Erythroblast (primary cell): ENCODE results near the gene TSPAN13.

Experiments used
- GATA1 ChIP-seq: IDR thresholded peaks from 2 replicates; pipeline ENCODE4 v1.6.1; 2011; ENCODE audit warnings: low read depth, mild to moderate bottlenecking, control low read depth, low read length, moderate library complexity
- POLR2A ChIP-seq: IDR thresholded peaks from 2 replicates; pipeline ENCODE4 v1.6.1; 2011; ENCODE audit warnings: mild to moderate bottlenecking, low read length

DNA sequence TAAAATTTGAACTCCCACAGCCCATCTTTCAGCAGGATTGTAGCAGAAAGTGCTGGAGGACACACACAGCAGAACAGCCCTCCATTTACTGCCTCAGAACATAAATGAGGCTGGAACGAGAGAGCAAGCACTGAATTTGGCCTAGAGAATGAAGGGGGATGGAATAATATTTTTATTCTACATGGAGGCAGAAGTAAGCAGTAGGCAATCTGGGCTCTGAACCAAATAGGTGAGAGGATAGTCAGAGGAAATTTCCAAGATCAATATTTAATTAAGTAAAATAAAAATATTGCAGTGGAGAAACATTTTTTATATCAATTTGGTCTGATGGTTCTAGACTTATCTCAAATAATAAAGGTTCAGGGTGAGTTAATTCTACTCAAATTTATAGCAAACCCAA, 29.2 kb upstream of the TSPAN13 start:
- TF ChIP-seq POLR2A (no peak), GATA1 (no peak)
